C4-2B (cell line): ENCODE data around the gene GRK3.

Experiments used
- CTCF ChIP-seq: fragments of 450-650 bp; conservative IDR thresholded peaks from 2 replicates; pipeline ENCODE4 v1.5.1; 2017; ENCODE audit warnings: mild to moderate bottlenecking
- ZFX ChIP-seq: fragments of 450-650 bp; IDR thresholded peaks from 2 replicates; pipeline ENCODE4 v1.6.1; 2017

- TF ChIP-seq CTCF (no peak), ZFX (no peak)
Measured at GRCh38 chr22:25752615-25753214, 188.2 kb downstream of the GRK3 start.
